HG03108 (cell line): Measurements from ENCODE around the gene GATA5.

ENCODE experiments used
- ATAC-seq: cut with Tn5 transposase; IDR thresholded peaks from one replicate; pipeline ENCODE4 v1.9.1; 2021; ENCODE audit warnings: moderate library complexity; ENCODE audit not compliant: unreplicated experiment

The GATA5 gene

DNA sequence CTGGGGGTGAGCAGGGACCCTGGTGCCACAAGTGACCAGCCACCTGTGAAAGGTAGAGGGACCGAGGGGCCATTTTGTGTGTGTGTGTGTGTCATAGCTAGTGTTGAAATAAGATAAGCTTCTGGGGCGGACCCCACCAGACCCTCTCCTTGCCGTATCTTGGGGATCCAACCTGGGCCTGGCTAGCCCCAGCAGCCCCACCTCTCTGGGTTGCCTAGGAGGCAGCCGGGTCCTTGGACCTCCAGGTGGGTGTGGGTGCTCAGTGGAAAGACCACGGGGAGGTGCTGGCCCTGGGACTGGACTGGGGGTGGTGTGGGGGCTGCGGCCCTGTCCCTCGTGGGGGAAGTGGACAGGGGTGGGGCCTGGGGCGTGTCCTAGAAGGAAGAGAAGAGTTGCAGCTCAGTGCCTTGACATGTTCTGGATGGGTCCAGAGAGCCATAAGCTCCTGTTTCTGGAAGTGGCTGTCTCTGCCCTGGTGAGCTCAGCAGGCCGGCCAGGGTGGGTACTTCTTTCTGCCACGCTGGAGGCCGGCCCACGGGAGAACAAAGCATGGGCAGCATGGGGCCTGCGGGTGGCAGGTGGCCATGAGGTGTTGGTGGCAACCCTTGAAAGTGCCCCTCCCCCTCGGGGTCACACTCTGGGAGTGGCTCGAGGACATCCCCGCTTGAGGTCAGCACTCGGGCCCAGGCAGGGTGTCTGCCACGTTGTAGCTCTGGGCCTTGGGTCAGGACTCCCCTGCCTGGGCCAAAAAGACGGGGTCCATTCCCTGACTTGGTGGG is 56.9 kb downstream of the GATA5 start:
- ATAC-seq: no peak

DNA sequence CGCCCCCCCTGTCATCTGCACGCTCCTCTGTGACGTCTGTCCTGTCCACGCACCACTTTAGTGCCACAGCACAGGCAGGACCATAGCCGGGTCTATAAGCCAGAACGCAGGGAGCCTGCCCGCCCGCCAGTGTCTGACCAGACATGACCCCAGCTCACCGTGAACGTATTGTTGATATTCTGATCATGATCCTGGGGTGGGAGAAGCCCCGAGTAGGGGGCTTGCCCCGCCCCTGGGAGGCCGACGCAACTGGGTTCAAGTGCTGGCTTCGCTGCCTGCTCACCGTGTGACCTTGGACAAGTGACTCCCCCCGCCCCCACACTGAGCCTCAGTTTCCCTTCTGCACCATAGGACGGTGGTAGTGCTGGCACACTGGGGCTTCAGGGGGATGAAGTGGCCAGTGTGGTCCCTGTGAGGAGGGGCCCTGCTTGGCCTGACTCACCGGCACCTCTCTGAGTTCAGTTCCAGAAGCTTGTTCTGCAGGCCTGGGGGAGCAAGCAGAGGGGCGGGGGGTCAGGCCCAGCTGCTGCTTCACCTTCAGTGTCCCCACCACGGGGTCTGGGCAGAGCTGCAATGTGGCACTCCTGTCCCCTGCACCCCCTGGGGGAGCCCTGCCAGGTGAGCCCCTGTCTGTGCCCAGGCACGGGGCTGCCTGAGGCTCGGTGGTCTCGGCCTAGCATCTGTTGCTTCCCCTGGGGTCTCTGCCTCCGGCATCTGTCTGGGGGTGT is 57.6 kb downstream of the GATA5 start:
- no peak for ATAC-seq

DNA sequence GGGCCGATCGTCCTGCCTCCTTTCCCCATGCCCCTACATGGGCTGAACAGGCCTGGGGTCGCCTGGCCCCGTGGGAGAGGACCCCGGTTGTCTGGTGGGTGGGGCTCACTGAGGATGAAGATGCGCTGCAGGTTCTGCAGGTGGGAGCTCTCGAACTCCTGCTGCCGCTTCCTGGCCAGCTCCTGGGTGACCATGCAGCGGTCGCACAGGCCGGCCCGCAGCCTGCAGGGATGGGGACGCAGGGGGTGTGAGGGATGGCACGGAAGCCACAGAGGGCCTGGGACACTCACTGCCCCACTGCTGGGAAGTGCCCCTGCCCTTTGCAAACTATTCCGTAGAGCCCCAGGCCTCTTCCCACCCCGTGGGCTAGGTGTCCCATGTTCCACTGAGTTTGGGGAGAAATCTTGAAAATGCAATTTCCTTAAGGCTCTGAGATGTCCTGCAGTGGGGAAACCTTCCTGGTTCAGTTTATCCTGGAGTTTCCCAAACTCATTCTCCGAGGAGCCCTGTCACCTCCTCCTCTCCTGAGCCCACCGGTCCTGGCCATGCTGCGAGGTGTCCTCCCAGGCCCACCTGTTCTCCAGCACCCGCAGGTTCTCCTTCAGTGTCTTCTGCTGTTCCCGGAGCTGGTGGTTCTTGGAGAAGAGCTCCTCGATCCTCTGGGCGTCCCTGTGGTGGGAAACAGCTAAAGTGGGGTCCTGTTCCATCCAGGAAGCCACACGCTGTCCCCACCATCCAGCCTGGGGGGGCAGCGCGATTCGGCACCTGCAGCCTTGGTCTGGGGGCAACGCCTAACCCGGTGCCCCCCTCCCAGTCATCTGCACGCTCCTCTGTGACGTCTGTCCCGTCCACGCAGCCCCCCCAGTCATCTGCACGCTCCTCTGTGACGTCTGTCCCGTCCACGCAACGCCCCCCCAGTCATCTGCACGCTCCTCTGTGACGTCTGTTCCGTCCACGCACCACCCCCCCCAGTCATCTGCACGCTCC is 58.9 kb downstream of the GATA5 start:
- ATAC-seq: no peak

DNA sequence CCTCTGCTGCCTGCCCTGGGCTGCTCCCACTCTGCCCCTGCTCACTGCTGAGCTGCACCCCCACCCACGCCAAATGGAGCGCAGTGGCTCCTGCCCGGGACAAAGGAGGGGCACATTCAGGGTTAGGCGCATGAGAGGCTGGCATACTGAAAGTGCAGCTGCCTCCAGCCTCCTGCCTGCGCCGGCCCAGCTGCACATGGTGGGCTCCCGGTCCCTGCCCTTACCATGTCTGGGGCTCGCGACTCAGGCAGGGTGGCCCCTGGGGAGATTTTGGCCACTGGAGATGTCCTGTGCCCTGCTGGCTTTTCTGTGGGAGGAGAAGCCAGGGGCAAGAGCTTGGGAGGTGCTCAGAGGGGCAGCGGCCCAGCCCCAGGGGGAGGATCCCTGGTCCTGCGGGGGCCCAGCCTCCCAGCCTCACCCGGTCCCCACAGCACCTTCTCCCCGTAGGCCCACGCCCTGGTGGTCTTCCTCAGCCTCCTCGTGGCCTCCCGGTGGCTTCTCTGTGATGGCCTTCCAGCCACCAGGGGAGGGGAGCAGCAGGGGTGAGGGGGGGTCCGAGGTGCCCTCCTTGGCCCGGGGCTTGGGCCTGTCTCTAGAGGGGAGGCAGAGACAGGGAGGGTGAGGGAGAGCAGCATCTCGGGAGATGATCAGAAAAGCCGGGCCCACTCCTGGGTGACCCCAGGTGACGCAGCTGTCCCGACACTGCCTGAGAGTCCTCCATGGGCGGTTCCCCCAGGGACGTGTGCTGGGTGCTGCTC is 60.3 kb downstream of the GATA5 start:
- ATAC-seq: no peak

DNA sequence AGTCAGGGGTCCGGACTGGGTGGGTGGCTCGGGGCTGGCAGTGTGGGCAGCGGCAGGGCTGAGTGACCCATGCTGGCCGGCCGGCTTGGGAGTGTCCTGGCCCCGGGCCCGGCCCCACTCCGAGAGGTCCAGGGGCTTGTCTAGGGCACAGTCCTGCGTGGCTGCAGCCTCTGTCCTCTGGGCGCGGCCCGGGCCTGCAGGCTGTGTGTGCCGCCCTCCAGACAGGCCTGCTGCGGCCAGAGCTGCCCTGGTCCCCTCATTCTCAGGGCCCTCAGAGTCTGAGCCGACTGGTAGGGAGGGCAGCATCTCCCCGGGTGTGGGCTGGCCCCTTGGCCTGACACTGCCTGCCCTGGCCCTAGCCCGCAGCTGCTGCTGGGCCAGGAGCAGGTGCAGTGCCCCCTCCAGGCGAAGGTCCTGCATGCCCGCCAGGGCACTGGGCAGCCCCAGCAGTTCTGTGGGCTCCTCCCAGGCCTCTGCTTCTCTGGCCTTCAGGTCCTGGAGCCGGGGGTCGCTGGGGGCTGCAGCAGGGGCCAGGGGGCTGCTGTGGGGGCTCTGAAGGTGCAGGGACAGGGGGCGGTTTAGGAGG is 61.8 kb downstream of the GATA5 start:
- ATAC-seq: no peak
